Panc1 (cell line): Measurements from ENCODE around the gene FOXD4L6. TPM values are rescaled to one million over a fixed set of nuclear protein-coding genes. Genes with fewer than 3 reads are reported as not detected.
"Not testable (repeated sequence)": the region's sequence is repeated elsewhere in the genome, so short reads cannot be mapped to it uniquely, and the experiment has no call there.

Experiments used
- ATAC-seq: fragments of 200-7000 bp; cut with Tn5 transposase; 2 replicates; pipeline ENCODE4 v1.9.1; 2020; ENCODE audit warnings: mild to moderate bottlenecking, moderate library complexity
- BruUV-seq: library from RNA; stranded (reverse); fragments of 400-500 nt; replicated peaks from 2 replicates; lab custom pipeline; 2021; lab: Mats Ljungman, UMichigan
- CTCF ChIA-PET: fragments of 300-600 bp; sonication (Branson Sonifier 250); formaldehyde crosslinking; loops from one replicate; lab custom pipeline; 2022; ENCODE audit warnings: antibody characterized with exemption; lab: Charles Lee
- POLR2A ChIA-PET: fragments of 300-600 bp; sonication (Branson Sonifier 250); formaldehyde crosslinking; loops from one replicate; lab custom pipeline; 2022; ENCODE audit warnings: antibody characterized with exemption; lab: Charles Lee
- DNase-seq: peaks from one replicate; pipeline ENCODE4 v3.0.0-alpha.2; 2010; ENCODE audit warnings: low read depth, low spot score
- H3K27ac ChIP-seq: 2 replicates; pipeline ENCODE4 v1.5.1; 2011; ENCODE audit warnings: mild to moderate bottlenecking, low read length, inconsistent platforms
- H3K27me3 ChIP-seq: fragments of 200-500 bp; sonication (Bioruptor generic); 2 replicates; pipeline ENCODE4 v1.6.0; 2014; ENCODE audit warnings: low read length, inconsistent platforms; ENCODE audit not compliant: control insufficient read depth, insufficient read depth
- H3K36me3 ChIP-seq: fragments of 200-500 bp; sonication (Bioruptor generic); 2 replicates; pipeline ENCODE4 v1.5.1; 2014; ENCODE audit warnings: inconsistent platforms, mild to moderate bottlenecking, low read length, moderate library complexity; ENCODE audit not compliant: control insufficient read depth, insufficient read depth
- H3K4me1 ChIP-seq: 2 replicates; pipeline ENCODE4 v1.5.1; 2011; ENCODE audit warnings: inconsistent platforms, mild to moderate bottlenecking, low read length, moderate library complexity; ENCODE audit not compliant: control insufficient read depth, insufficient read depth
- H3K4me3 ChIP-seq, 2 experiments: 2 replicates each; pipeline ENCODE4 v1.5.1; 2011 to 2012; ENCODE audit warnings: low read depth in 2 of 2, low read length in 2 of 2, mild to moderate bottlenecking in 2 of 2, inconsistent platforms in 1 of 2, moderate library complexity in 1 of 2
- H3K9me3 ChIP-seq: fragments of 200-500 bp; sonication (Bioruptor generic); 2 replicates; pipeline ENCODE4 v1.5.1; 2014; ENCODE audit warnings: low read depth, mild to moderate bottlenecking, inconsistent platforms, low read length, moderate library complexity; ENCODE audit not compliant: control insufficient read depth, insufficient read depth
- in situ Hi-C: cut with HindIII; loops from 2 replicates; pipeline ENCODE4 v1.10.0; 2016; ENCODE audit warnings: low sequenced_read_pairs, low pct_unique_long_range_greater_than_20kb
- intact Hi-C: fragments of 100-400 bp; cut with micrococcal nuclease; formaldehyde crosslinking; loops from one replicate; pipeline ENCODE4 v1.10.0; 2022; ENCODE audit not compliant: unreplicated experiment
- total RNA-seq: library from RNA; stranded (reverse); gene quantifications from one replicate; pipeline ENCODE4 v1.2.1, GENCODE V29; 2021; ENCODE audit not compliant: unreplicated experiment

The FOXD4L6 gene
- total RNA-seq, 1 experiment from 2014 or later = not detected

DNA sequence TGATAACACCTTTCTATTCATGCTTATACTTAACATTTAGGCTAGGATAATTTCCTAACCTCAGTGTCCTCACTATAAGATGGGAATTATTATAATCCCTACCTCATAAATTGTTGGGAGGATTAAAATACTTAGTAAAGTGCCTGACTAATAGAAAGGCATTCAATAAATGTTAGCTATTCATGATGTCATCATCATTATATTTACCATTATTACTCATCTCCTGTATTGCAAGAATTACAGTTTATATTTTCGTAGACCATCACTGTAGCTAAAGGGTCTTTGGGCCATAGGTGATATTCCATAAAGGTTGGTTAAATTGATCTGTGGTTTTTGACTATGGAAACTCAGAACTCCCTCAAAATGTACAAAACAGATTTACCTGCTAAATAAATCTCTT lies 50.9 kb downstream of the FOXD4L6 start:
- CTCF ChIA-PET, H3K27ac ChIP-seq, intact Hi-C loops, ATAC-seq, H3K4me3 ChIP-seq, POLR2A ChIA-PET, in situ Hi-C loops, H3K27me3 ChIP-seq, BruUV-seq, H3K9me3 ChIP-seq, DNase-seq, H3K36me3 ChIP-seq, H3K4me1 ChIP-seq: not testable (repeated sequence)

Other genes starting within 250 kb of the FOXD4L6 start
- gene ZNG1F, start 60.6 kb upstream of the FOXD4L6 start, total RNA-seq = 5.1 TPM